A549 treated with Hydrocortisone at 1 μM for 4 hours (cell line): ENCODE results near the gene NR2F1-AS1. TPM values are rescaled to one million over a fixed set of nuclear protein-coding genes. Genes with fewer than 3 reads are reported as not detected.

ENCODE experiments used
- total RNA-seq: library from RNA; stranded (reverse); fragments of 200-300 nt; extraction: Qiagen RNA extraction; gene quantifications from 5 replicates; pipeline ENCODE4 v1.2.3, GENCODE V29; 2022

The NR2F1-AS1 gene
- 3.1 to 4.7 TPM (median 4.0 TPM) in 5 replicates for total RNA-seq

DNA sequence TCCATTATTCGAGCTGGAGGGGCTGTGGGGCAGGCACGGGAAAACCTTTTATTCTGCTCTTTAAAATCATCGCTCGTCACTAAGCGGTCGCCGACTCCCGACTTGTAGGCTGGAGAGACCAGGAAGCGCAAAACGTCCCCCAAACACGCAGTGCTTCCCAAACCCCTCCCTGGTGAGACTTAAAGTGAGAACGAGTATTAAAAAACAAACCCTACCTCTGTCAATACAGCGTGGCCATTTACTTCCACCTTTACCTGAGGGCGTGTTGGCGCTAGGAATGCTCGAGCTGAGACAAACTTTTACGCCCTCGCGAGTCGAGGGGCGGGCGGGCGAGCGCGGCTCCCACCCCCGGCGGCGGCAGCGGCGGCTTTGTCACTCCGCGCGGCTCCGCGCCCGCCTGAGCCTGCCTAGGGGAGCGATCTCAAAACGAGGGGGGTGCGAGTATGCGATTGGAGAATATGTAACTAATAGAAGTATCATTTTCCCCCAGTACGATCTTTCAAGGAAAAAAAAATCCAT lies at the start of gene NR2F1-AS1:
Gene NR2F1-AS1 (minus strand): TSS at position 293 of the 519 bp plus-strand sequence.

DNA sequence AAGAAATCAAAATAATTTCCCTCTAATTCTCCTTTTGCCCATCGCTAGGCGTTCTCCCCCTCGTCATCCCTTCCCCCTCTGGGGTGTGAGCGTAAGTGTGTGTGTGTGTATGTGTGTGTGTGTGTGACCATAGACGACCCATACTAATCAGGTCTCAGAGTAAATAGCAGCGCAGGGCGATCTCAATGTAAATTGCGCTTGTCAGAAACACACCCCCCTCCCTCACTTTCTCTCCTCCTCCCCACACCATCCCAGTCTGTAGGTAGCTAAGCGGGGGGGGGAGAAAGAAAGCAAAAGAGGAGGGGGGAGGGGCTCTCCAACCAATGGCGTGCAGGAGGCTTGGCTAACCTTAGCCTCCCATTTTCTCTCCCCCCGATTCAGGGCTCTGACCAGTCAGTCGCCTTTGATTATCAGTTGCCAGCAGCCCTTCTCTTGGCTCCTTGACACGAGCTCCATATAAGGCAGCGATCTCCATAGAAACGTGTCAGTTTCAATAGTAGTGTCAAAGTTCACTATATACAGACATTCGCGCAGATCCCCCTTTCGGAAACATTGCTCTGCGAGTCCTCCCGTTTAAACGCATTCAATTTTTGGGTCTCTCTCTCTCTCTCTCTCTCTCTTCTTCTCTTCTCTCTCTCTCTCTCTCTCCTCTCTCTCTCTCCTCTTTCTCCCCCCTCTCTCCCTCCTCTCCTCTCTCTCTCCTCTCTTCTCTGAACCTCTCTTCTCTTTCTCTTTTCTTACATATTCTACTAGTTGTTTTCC lies 1.8 kb upstream of the NR2F1-AS1 start, which contains the start of gene NR2F1:
Gene NR2F1 (plus strand): TSS at position 546 of the 762 bp plus-strand sequence. CDS start 1,802 bp downstream, outside the sequence.

Other genes starting within 250 kb of the NR2F1-AS1 start
- 4.1 to 4.9 TPM (median 4.4 TPM) in 5 replicates for gene NR2F1, start 2.0 kb upstream of the NR2F1-AS1 start, total RNA-seq
- gene POU5F2, start 160.4 kb upstream of the NR2F1-AS1 start, total RNA-seq, result 0.01 TPM in 1 of 5 replicates, not detected in the others